Bronchial epithelial cell (primary cell): ENCODE results near the gene PEX19. TPM values are rescaled to one million over a fixed set of nuclear protein-coding genes. Genes with fewer than 3 reads are reported as not detected.

ENCODE experiments used
- DNase-seq: peaks from one replicate; pipeline ENCODE4 v3.0.0-alpha.2; 2010; ENCODE audit warnings: low read depth
- FAIRE-seq: peaks from 2 replicates; lab custom pipeline; 2011; peaks lifted over from hg19 to GRCh38; lab: Jason Lieb, UNC
- H3K27me3 ChIP-seq: 2 replicates; pipeline ENCODE4 v1.5.1; 2011; ENCODE audit warnings: low read length; ENCODE audit not compliant: control insufficient read depth, insufficient read depth
- H3K36me3 ChIP-seq: 2 replicates; pipeline ENCODE4 v1.5.1; 2011; ENCODE audit warnings: low read length; ENCODE audit not compliant: control insufficient read depth, insufficient read depth
- H3K4me3 ChIP-seq: 2 replicates; pipeline ENCODE4 v1.5.1; 2011; ENCODE audit warnings: mild to moderate bottlenecking, low read depth, low read length, control low read depth
- CTCF ChIP-seq: IDR thresholded peaks from 2 replicates; pipeline ENCODE4 v1.5.1; 2011; ENCODE audit warnings: mild to moderate bottlenecking, moderate library complexity, low read length, control low read depth, inconsistent platforms; ENCODE audit not compliant: insufficient read depth, severe bottlenecking
- total RNA-seq: library from RNA; depleted of rRNA; stranded (reverse); fragments of >200 nt; gene quantifications from 2 replicates; pipeline ENCODE4 v1.2.1, GENCODE V29; 2014

Gene PEX19
- total RNA-seq, 1 donor from 2014 or later: 32.4 TPM

- peaks cover 6% of the 10 kb centered on the region for H3K36me3 ChIP-seq
- no peak for DNase-seq
- TF ChIP-seq CTCF: no peak
- H3K27me3 ChIP-seq: no peaks in the 10 kb centered on the region
- no peak for FAIRE-seq
- H3K4me3 ChIP-seq: no peak overlapping the region
Measured at GRCh38 chr1:160322831-160323230, 37.9 kb upstream of the PEX19 start.

GRCh38 chr1:160315359-160315758 lies 30.4 kb upstream of the PEX19 start:
- Histone ChIP-seq H3K36me3 (peaks cover 15% of the 10 kb centered on the region), H3K27me3 (no peaks in the 10 kb centered on the region), H3K4me3 (no peak overlapping the region)
- no peak for DNase-seq
- no peak for TF ChIP-seq CTCF
- FAIRE-seq: no peak

- no peak for TF ChIP-seq CTCF
- H3K36me3 ChIP-seq: peaks cover 34% of the 10 kb centered on the region
- no peak overlapping the region for H3K4me3 ChIP-seq
- DNase-seq: no peak
- H3K27me3 ChIP-seq: no peaks in the 10 kb centered on the region
- FAIRE-seq: no peak
Measured at GRCh38 chr1:160309571-160309970, 24.6 kb upstream of the PEX19 start.

- FAIRE-seq (no peak), DNase-seq (peak; percentile 10)
- H3K27me3 ChIP-seq: no peaks in the 10 kb centered on the region
- no peak overlapping the region for H3K4me3 ChIP-seq
- TF ChIP-seq CTCF: no peak
- peaks cover 34% of the 10 kb centered on the region for H3K36me3 ChIP-seq
Measured at GRCh38 chr1:160309185-160309557, 24.2 kb upstream of the PEX19 start.

- H3K27me3 ChIP-seq: no peaks in the 10 kb centered on the region
- no peak for TF ChIP-seq CTCF
- FAIRE-seq (no peak), DNase-seq (no peak)
- H3K36me3 ChIP-seq: peaks cover 32% of the 10 kb centered on the region
- no peak overlapping the region for H3K4me3 ChIP-seq
Measured at GRCh38 chr1:160308451-160309184, 23.7 kb upstream of the PEX19 start.

GRCh38 chr1:160307118-160307791 lies 22.3 kb upstream of the PEX19 start:
- TF ChIP-seq CTCF: no peak
- DNase-seq (no peak), FAIRE-seq (no peak)
- H3K4me3 ChIP-seq: no peak overlapping the region
- H3K36me3 ChIP-seq: peaks cover 28% of the 10 kb centered on the region
- no peaks in the 10 kb centered on the region for H3K27me3 ChIP-seq
